HL-60 (cell line): ENCODE data around the gene EMC9.

Experiments used
- DNase-seq, 2 experiments: peaks; one replicate each; pipeline ENCODE4 v3.0.0-alpha.2; 2010 to 2020; ENCODE audit warnings: low read depth in 1 of 2, low spot score in 1 of 2
- H3K27ac ChIP-seq: fragments of 250-450 bp; sonication (Bioruptor Pico); replicated peaks from 2 replicates; pipeline ENCODE4 v1.5.1; 2020; ENCODE audit warnings: mild to moderate bottlenecking, moderate library complexity
- H3K27me3 ChIP-seq: fragments of 250-450 bp; sonication (Bioruptor Pico); 2 replicates; pipeline ENCODE4 v1.5.1; 2021; ENCODE audit warnings: mild to moderate bottlenecking, moderate library complexity; ENCODE audit not compliant: insufficient read depth, poor library complexity, severe bottlenecking
- H3K4me3 ChIP-seq: replicated peaks from 2 replicates; pipeline ENCODE4 v1.5.1; 2011; ENCODE audit warnings: mild to moderate bottlenecking, control low read depth, low read length; ENCODE audit not compliant: insufficient read depth
- CTCF ChIP-seq: IDR thresholded peaks from one replicate; pipeline ENCODE4 v1.5.1; 2011; ENCODE audit warnings: low read length, control low read depth, inconsistent platforms; ENCODE audit not compliant: insufficient read depth
- GABPA ChIP-seq: IDR thresholded peaks from 2 replicates; pipeline ENCODE4 v1.6.1; 2012; ENCODE audit warnings: low read depth
- POLR2AphosphoS5 ChIP-seq: IDR thresholded peaks from 2 replicates; pipeline ENCODE4 v1.6.1; 2012; ENCODE audit warnings: low read depth
- SPI1 ChIP-seq: IDR thresholded peaks from 2 replicates; pipeline ENCODE4 v1.6.1; 2012; ENCODE audit warnings: low read depth, mild to moderate bottlenecking, borderline replicate concordance
- TF ChIP-seq, protein P1 (sequence below): IDR thresholded peaks from 2 replicates; pipeline ENCODE4 v1.6.1; 2012; ENCODE audit warnings: low read depth; ENCODE audit not compliant: insufficient replicate concordance

Gene EMC9

DNA sequence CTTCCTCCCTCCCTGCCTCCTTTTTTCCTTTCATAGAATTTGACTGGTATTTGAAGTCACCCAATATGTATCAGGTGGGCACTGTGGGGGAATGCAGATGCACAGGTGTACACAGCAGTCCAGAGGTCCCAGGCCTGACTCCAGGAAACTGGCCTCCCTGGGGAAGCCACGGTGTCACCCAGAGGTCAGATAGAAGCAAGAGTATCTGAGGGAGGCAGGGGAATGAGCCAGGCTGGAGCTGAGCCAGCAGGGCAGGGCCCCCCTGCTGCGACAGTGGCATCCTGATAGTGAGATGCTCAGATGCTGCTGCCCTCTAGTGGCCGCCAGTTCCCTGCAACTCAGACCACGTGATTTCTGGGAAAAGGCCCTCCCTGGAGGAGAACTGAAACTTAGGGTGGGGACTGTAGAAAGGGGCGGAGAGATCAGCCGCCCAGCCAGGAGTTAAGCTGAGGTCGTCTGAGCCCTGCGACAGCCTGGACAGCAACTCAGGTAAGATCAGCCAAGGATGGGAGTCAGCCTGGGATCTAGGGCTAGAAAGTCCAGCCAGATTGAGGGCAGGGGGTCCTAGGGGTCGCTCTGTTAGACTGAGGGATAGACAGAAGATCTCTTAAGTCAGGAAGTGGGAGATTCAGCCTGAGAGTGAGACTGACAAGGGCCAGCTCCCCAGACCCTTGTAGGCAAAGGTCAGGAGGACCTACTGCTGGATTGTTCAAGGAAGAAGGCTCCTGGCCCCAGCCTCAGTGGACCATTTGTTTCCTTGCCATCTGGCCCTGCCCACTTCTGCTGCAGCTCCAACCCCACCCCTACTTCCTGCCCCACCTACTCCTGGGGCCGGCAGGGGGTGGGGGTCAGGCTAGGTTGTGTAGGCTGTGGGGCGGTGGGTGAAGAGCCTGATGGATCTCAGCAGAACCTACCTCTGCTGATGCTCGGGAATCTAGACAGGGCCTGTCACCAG, 19.7 kb upstream of the EMC9 start, which contains the start of gene IRF9:
Gene IRF9 (plus strand): TSS at position 416 of the 955 bp plus-strand sequence. CDS start 880 bp downstream, outside the sequence.
- H3K4me3 ChIP-seq: peak within 1 kb of the TSS; percentile 33
- H3K27me3 ChIP-seq: no peaks in the 10 kb centered on the region
- TF ChIP-seq GABPA (no peak), SPI1 (no peak), CTCF (peak; percentile 94), POLR2AphosphoS5 (peak; percentile 59)
- TF ChIP-seq, protein P1, sequence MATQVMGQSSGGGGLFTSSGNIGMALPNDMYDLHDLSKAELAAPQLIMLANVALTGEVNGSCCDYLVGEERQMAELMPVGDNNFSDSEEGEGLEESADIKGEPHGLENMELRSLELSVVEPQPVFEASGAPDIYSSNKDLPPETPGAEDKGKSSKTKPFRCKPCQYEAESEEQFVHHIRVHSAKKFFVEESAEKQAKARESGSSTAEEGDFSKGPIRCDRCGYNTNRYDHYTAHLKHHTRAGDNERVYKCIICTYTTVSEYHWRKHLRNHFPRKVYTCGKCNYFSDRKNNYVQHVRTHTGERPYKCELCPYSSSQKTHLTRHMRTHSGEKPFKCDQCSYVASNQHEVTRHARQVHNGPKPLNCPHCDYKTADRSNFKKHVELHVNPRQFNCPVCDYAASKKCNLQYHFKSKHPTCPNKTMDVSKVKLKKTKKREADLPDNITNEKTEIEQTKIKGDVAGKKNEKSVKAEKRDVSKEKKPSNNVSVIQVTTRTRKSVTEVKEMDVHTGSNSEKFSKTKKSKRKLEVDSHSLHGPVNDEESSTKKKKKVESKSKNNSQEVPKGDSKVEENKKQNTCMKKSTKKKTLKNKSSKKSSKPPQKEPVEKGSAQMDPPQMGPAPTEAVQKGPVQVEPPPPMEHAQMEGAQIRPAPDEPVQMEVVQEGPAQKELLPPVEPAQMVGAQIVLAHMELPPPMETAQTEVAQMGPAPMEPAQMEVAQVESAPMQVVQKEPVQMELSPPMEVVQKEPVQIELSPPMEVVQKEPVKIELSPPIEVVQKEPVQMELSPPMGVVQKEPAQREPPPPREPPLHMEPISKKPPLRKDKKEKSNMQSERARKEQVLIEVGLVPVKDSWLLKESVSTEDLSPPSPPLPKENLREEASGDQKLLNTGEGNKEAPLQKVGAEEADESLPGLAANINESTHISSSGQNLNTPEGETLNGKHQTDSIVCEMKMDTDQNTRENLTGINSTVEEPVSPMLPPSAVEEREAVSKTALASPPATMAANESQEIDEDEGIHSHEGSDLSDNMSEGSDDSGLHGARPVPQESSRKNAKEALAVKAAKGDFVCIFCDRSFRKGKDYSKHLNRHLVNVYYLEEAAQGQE: no peak
- DNase-seq: peak; percentile 91 to 93
- H3K27ac ChIP-seq: peak within 1 kb of the TSS; percentile 32; the same call in 1 of the 2 replicates

GRCh38 chr14:24160499-24160849, 19.1 kb upstream of the EMC9 start:
- no peak overlapping the region for H3K27ac ChIP-seq
- no peak overlapping the region for H3K4me3 ChIP-seq
- no peak for DNase-seq
- no peaks in the 10 kb centered on the region for H3K27me3 ChIP-seq
- TF ChIP-seq GABPA: no peak

DNA sequence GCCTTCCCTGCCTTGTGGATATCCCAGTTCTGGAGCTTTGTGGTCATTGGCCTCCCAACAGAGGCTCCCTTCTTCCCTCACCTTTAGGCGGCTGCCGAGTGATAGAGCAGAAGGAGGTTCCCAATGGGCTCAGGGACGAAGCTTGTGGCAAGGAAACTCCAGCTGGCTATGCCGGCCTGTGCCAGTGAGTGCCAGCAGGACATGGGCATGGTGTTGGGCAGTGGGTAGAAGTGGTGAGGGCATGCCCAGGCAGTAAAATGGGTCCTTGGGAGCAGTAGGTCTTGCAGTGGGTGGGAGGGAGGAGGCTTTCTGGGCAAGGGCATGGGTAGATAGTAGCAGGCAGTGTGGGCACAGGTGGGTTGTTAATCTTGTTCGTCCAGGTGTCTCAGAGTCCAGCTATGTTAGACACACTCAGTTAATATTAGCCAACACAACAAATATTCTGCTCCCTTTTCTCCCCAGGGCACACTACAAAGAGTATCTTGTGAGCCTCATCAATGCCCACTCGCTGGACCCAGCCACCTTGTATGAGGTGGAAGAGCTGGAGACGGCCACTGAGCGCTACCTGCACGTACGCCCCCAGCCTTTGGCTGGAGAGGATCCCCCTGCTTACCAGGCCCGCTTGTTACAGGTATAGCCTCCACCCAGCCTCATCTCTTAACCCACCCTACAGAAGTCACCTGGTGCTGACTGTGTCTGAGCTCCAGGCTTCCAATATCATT, 18.5 kb upstream of the EMC9 start:
- H3K27me3 ChIP-seq: no peaks in the 10 kb centered on the region
- no peak overlapping the region for H3K4me3 ChIP-seq
- TF ChIP-seq POLR2AphosphoS5 (no peak; the same call in 1 of the 2 replicates), GABPA (no peak), CTCF (no peak), SPI1 (no peak)
- TF ChIP-seq, protein P1: no peak
- no peak for DNase-seq
- H3K27ac ChIP-seq: no peak overlapping the region

DNA sequence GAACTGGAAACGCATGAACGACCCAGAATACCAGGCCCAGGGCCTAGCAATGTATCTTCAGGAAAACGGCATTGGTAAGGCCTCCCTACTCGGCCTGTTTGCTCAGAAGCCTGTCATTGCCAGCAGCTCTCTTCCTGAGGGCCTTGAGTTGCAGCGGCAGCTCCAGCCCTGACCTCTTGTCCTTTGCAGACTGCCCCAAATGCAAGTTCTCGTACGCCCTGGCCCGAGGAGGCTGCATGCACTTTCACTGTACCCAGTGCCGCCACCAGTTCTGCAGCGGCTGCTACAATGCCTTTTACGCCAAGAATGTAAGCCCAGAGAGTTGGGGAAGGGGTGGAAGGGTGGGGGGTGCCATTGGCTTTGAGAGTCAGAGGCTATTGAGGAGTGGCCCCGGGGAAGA, 15.9 kb upstream of the EMC9 start:
- no peak overlapping the region for H3K27ac ChIP-seq
- H3K27me3 ChIP-seq: no peaks in the 10 kb centered on the region
- no peak overlapping the region for H3K4me3 ChIP-seq
- no peak for DNase-seq
- TF ChIP-seq POLR2AphosphoS5: no peak
- no peak for TF ChIP-seq CTCF
- no peak for TF ChIP-seq GABPA
- TF ChIP-seq, protein P1: no peak
- no peak for TF ChIP-seq SPI1
